HepG2 (cell line): ENCODE results near the gene C5orf24. TPM values are rescaled to one million over a fixed set of nuclear protein-coding genes. Genes with fewer than 3 reads are reported as not detected.
A peak's percentile ranks its signal among the peaks of the same experiment; 100 is the strongest.

Source experiments
- MED1 ChIP-seq: sonication (generic); formaldehyde crosslinking; IDR thresholded peaks from 2 replicates; pipeline ENCODE4 v1.4.0; 2020; ENCODE audit warnings: missing genetic modification reagents
- MTA1 ChIP-seq: sonication (generic); formaldehyde crosslinking; IDR thresholded peaks from 2 replicates; pipeline ENCODE4 v1.4.0; 2020; ENCODE audit warnings: missing genetic modification reagents, mild to moderate bottlenecking, borderline replicate concordance
- NR2F2 ChIP-seq: IDR thresholded peaks from 2 replicates; pipeline ENCODE4 v1.6.1; 2012; ENCODE audit warnings: low read depth, inconsistent platforms, borderline replicate concordance
- PAX8 ChIP-seq: sonication (generic); formaldehyde crosslinking; IDR thresholded peaks from 2 replicates; pipeline ENCODE4 v1.8.0; 2022; ENCODE audit warnings: mild to moderate bottlenecking, missing genetic modification reagents, borderline replicate concordance
- POGZ ChIP-seq: sonication (generic); formaldehyde crosslinking; IDR thresholded peaks from 2 replicates; pipeline ENCODE4 v1.4.0; 2020; ENCODE audit warnings: mild to moderate bottlenecking, missing genetic modification reagents
- RELA ChIP-seq: sonication (generic); formaldehyde crosslinking; IDR thresholded peaks from 2 replicates; pipeline ENCODE4 v1.4.0; 2020; ENCODE audit warnings: missing genetic modification reagents
- RXRB ChIP-seq: IDR thresholded peaks from 2 replicates; pipeline ENCODE4 v1.6.1; 2016; ENCODE audit warnings: borderline replicate concordance, missing genetic modification reagents, missing compliant biosample characterization
- TSC22D2 ChIP-seq: sonication (generic); formaldehyde crosslinking; IDR thresholded peaks from 2 replicates; pipeline ENCODE4 v1.5.1; 2020; ENCODE audit warnings: missing genetic modification reagents, mild to moderate bottlenecking, borderline replicate concordance
- XRCC5 ChIP-seq: fragments of 200-400 bp; formaldehyde crosslinking; optimal IDR thresholded peaks from 2 replicates; pipeline ENCODE3; 2017; ENCODE audit warnings: mild to moderate bottlenecking, low read length
- ZBTB20 ChIP-seq: sonication (generic); formaldehyde crosslinking; IDR thresholded peaks from 2 replicates; pipeline ENCODE4 v1.8.1; 2023; ENCODE audit warnings: missing genetic modification reagents, low read depth, mild to moderate bottlenecking, borderline replicate concordance
- ZNF121 ChIP-seq: sonication (generic); formaldehyde crosslinking; IDR thresholded peaks from 2 replicates; pipeline ENCODE4 v1.5.0; 2020; ENCODE audit warnings: mild to moderate bottlenecking, missing genetic modification reagents
- ZNF207 ChIP-seq: fragments of 450-650 bp; IDR thresholded peaks from 2 replicates; pipeline ENCODE4 v1.6.1; 2016; ENCODE audit warnings: antibody characterized with exemption, borderline replicate concordance
- ZNF337 ChIP-seq: sonication (generic); formaldehyde crosslinking; IDR thresholded peaks from 2 replicates; pipeline ENCODE4 v1.5.1; 2020; ENCODE audit warnings: missing genetic modification reagents, low read depth, mild to moderate bottlenecking, borderline replicate concordance
- ZNF619 ChIP-seq: sonication (generic); formaldehyde crosslinking; IDR thresholded peaks from 2 replicates; pipeline ENCODE4 v1.4.0; 2020; ENCODE audit warnings: mild to moderate bottlenecking, missing genetic modification reagents
- ZNF747 ChIP-seq: sonication (generic); formaldehyde crosslinking; IDR thresholded peaks from 2 replicates; pipeline ENCODE4 v1.8.1; 2023; ENCODE audit warnings: missing genetic modification reagents, mild to moderate bottlenecking, borderline replicate concordance
- ZNF75D ChIP-seq: sonication (generic); formaldehyde crosslinking; IDR thresholded peaks from 2 replicates; pipeline ENCODE4 v1.8.1; 2023; ENCODE audit warnings: missing genetic modification reagents, mild to moderate bottlenecking, borderline replicate concordance
- polyA plus RNA-seq, 8 experiments: library from polyadenylated mRNA; depleted of rRNA in 3 of 8; stranded (reverse) in 7 of 8; unstranded in 1 of 8; fragments of >200 nt; fragmentation: Illumina TruSeq in 4 of 8; extraction: Trizol in 4 of 8; gene quantifications; 2 replicates each; pipeline versions ENCODE4 v1.2.1 to v1.2.3, GENCODE V29; 2011 to 2016; ENCODE audit warnings: low read depth in 4 of 8, missing spikeins in 1 of 8, mixed read lengths in 1 of 8; ENCODE audit not compliant: insufficient read depth in 1 of 8
- total RNA-seq, 5 experiments: library from RNA; depleted of rRNA; stranded (reverse); fragments of >200 nt; fragmentation: Illumina TruSeq; extraction: Trizol; gene quantifications; 2 replicates each; pipeline ENCODE4 v1.2.3, GENCODE V29; 2016; ENCODE audit warnings: low read depth in 1 of 5
- TF ChIP-seq, protein P1 (sequence below): sonication (generic); formaldehyde crosslinking; IDR thresholded peaks from 2 replicates; pipeline ENCODE4 v1.4.0; 2020; ENCODE audit warnings: low read depth, mild to moderate bottlenecking, missing genetic modification reagents
- TF ChIP-seq, protein P2 (sequence below): sonication (generic); formaldehyde crosslinking; IDR thresholded peaks from 2 replicates; pipeline ENCODE4 v1.5.0; 2020; ENCODE audit warnings: missing genetic modification reagents
- TF ChIP-seq, protein P3 (sequence below): sonication (generic); formaldehyde crosslinking; IDR thresholded peaks from 2 replicates; pipeline ENCODE4 v1.4.0; 2020; ENCODE audit warnings: missing genetic modification reagents, mild to moderate bottlenecking, borderline replicate concordance
- TF ChIP-seq, protein P4 (sequence below): sonication (generic); formaldehyde crosslinking; IDR thresholded peaks from 2 replicates; pipeline ENCODE4 v1.4.0; 2020; ENCODE audit warnings: mild to moderate bottlenecking, missing genetic modification reagents
- TF ChIP-seq, protein P5 (sequence below): IDR thresholded peaks from 2 replicates; pipeline ENCODE4 v1.6.1; 2016; ENCODE audit warnings: missing compliant biosample characterization, missing genetic modification reagents, borderline replicate concordance

C5orf24 gene
- total and polyA plus RNA-seq, 2 of the 13 experiments (the other 11 are each of a cell fraction or from before 2014, with no cell fraction given), result 34.6 to 41.5 TPM

DNA sequence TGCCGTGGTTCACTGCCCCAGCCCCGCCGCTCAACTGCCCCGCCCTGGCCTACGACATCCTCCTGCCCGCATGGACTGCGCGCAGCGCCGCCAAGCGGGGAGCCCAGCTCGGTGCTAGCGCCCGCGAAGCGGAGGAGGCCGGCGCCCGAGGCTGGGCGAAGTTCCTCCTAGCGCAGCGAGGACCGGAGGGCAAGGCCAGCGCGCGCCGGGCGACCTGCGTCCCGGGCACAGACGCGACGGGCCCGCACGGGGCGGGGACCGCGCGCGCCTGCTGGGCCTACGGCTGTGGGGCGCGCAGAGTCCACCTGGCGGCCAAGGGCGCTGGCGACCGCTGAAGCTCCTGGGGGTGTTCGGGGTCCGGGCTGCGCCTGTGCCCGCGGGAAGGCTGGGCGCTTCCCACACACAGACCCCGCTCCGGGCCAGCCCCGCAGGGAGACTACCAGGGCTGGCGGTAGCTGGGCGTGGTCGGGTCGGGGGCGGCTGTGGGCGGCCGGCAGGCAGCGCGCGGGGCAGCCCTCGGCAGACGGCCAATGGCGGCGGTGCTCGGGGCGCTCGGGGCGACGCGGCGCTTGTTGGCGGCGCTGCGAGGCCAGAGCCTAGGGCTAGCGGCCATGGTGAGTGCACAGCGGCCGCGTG, 59.0 kb downstream of the C5orf24 start, which contains the start of gene PCBD2 (continued):
- TF ChIP-seq ZNF75D (no peak), ZNF337 (peak; percentile 40; the same call in 1 of the 2 replicates), TSC22D2 (CRISPR knock-in tag) (no peak), XRCC5 (peak; percentile 94), ZNF121 (CRISPR knock-in tag) (peak; percentile 83; the same call in 1 of the 2 replicates), ZNF619 (CRISPR knock-in tag) (0 out of 2 replicates have a peak, but pooled peaks have one; percentile 32), ZNF207 (no peak), ZNF747 (CRISPR knock-in tag) (peak; percentile 87; the same call in 1 of the 2 replicates), MED1 (peak; percentile 68; the same call in 1 of the 2 replicates), RXRB (no peak; the same call in 1 of the 2 replicates), RELA (CRISPR knock-in tag) (0 out of 2 replicates have a peak, but pooled peaks have one; percentile 48), ZBTB20 (CRISPR knock-in tag) (peak; percentile 71), POGZ (CRISPR knock-in tag) (peak; percentile 93), MTA1 (CRISPR knock-in tag) (peak; percentile 79), NR2F2 (no peak), PAX8 (CRISPR knock-in tag) (peak; percentile 93)
- TF ChIP-seq, protein P1, sequence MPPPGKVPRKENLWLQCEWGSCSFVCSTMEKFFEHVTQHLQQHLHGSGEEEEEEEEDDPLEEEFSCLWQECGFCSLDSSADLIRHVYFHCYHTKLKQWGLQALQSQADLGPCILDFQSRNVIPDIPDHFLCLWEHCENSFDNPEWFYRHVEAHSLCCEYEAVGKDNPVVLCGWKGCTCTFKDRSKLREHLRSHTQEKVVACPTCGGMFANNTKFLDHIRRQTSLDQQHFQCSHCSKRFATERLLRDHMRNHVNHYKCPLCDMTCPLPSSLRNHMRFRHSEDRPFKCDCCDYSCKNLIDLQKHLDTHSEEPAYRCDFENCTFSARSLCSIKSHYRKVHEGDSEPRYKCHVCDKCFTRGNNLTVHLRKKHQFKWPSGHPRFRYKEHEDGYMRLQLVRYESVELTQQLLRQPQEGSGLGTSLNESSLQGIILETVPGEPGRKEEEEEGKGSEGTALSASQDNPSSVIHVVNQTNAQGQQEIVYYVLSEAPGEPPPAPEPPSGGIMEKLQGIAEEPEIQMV, result 0 out of 2 replicates have a peak, but pooled peaks have one; percentile 67
- TF ChIP-seq, protein P2, sequence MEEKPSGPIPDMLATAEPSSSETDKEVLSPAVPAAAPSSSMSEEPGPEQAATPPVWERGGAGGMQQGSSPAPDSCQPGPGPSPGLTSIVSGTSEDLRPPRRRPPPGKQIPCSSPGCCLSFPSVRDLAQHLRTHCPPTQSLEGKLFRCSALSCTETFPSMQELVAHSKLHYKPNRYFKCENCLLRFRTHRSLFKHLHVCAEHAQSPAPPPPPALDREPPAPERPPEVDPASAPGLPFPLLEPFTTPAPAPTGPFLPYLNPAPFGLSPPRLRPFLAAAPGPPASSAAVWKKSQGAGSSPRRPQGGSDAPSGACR, result peak; percentile 58; the same call in 1 of the 2 replicates
- TF ChIP-seq, protein P3, sequence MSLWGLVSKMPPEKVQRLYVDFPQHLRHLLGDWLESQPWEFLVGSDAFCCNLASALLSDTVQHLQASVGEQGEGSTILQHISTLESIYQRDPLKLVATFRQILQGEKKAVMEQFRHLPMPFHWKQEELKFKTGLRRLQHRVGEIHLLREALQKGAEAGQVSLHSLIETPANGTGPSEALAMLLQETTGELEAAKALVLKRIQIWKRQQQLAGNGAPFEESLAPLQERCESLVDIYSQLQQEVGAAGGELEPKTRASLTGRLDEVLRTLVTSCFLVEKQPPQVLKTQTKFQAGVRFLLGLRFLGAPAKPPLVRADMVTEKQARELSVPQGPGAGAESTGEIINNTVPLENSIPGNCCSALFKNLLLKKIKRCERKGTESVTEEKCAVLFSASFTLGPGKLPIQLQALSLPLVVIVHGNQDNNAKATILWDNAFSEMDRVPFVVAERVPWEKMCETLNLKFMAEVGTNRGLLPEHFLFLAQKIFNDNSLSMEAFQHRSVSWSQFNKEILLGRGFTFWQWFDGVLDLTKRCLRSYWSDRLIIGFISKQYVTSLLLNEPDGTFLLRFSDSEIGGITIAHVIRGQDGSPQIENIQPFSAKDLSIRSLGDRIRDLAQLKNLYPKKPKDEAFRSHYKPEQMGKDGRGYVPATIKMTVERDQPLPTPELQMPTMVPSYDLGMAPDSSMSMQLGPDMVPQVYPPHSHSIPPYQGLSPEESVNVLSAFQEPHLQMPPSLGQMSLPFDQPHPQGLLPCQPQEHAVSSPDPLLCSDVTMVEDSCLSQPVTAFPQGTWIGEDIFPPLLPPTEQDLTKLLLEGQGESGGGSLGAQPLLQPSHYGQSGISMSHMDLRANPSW (CRISPR knock-in tag), result peak; percentile 11; the same call in 1 of the 2 replicates
- TF ChIP-seq, protein P4, sequence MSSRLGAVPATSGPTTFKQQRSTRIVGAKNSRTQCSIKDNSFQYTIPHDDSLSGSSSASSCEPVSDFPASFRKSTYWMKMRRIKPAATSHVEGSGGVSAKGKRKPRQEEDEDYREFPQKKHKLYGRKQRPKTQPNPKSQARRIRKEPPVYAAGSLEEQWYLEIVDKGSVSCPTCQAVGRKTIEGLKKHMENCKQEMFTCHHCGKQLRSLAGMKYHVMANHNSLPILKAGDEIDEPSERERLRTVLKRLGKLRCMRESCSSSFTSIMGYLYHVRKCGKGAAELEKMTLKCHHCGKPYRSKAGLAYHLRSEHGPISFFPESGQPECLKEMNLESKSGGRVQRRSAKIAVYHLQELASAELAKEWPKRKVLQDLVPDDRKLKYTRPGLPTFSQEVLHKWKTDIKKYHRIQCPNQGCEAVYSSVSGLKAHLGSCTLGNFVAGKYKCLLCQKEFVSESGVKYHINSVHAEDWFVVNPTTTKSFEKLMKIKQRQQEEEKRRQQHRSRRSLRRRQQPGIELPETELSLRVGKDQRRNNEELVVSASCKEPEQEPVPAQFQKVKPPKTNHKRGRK, result no peak
- TF ChIP-seq, protein P5, sequence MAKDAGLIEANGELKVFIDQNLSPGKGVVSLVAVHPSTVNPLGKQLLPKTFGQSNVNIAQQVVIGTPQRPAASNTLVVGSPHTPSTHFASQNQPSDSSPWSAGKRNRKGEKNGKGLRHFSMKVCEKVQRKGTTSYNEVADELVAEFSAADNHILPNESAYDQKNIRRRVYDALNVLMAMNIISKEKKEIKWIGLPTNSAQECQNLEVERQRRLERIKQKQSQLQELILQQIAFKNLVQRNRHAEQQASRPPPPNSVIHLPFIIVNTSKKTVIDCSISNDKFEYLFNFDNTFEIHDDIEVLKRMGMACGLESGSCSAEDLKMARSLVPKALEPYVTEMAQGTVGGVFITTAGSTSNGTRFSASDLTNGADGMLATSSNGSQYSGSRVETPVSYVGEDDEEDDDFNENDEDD (CRISPR knock-in tag), result peak; percentile 83
